LNCAP (cell line): ENCODE results near the gene ANG.

Source experiments
- TF ChIP-seq, protein P1 (sequence below): fragments of 450-650 bp; IDR thresholded peaks from 2 replicates; pipeline ENCODE4 v1.5.1; 2017; ENCODE audit warnings: mild to moderate bottlenecking

ANG gene

DNA sequence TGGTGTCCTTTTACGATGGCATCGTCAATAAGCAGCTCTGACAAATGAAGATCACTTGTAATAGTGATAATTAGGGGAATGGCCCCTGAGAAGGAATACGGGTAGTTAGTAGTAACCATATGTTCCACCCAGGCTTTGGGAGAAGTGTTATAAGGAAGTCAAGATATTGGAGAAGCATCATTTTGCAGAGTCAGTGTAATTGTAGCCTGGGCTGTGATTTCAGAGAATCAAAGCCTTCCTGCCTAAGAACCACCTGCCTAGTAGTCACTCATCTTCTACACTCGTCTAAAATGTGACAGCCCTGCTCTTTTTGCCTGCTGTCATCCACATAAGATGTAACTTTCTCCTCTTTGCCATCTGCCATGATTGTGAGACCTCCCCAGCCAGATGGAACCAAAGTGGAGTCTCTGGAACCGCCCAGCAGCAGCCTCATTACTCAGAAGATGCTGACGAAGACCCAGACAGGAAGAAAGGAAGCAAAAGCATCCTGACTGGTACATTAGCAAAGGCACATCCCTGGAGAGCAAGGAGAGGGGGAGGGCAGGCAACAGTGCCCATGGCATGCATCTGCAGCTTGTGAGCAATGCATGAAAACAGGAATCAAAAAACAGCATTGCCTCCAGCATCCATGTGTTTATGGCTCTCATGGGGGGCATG is 44.5 kb downstream of the ANG start:
- TF ChIP-seq, protein P1, sequence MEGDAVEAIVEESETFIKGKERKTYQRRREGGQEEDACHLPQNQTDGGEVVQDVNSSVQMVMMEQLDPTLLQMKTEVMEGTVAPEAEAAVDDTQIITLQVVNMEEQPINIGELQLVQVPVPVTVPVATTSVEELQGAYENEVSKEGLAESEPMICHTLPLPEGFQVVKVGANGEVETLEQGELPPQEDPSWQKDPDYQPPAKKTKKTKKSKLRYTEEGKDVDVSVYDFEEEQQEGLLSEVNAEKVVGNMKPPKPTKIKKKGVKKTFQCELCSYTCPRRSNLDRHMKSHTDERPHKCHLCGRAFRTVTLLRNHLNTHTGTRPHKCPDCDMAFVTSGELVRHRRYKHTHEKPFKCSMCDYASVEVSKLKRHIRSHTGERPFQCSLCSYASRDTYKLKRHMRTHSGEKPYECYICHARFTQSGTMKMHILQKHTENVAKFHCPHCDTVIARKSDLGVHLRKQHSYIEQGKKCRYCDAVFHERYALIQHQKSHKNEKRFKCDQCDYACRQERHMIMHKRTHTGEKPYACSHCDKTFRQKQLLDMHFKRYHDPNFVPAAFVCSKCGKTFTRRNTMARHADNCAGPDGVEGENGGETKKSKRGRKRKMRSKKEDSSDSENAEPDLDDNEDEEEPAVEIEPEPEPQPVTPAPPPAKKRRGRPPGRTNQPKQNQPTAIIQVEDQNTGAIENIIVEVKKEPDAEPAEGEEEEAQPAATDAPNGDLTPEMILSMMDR, result no peak

DNA sequence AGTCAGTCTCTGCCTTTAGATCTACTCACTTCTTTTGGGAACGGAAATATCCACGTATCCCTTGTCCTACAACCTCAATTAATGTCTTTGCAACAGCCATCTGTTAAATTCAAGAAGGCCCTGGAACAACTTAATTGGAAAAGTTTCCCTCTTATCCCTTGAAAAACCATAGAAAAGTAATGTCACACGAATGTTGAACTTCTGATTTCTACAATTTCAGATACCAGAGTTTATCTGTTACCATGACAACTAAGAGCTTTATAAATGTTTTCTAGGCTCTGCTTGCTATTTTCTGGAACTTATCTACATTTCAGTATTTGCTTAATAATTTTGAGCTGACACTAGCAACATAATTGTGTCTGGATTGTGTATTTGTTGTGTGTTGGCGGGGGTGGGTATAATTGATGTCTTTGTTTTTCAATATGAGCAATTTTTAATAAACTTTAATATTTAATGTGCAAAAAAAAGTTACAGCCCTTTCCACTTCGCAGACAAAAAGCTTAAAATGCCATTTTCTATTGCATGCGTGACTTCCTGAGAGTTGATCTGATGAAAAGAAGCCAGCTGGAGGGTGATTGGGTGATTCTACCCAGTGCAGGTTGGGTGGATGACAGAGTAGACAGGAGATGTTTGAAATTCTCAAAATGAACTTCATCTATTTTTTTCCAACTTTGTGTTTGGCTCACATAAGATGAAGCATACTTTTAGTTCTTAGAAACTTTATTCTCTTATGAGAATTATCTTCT is 45.3 kb downstream of the ANG start:
- TF ChIP-seq, protein P1, result no peak

DNA sequence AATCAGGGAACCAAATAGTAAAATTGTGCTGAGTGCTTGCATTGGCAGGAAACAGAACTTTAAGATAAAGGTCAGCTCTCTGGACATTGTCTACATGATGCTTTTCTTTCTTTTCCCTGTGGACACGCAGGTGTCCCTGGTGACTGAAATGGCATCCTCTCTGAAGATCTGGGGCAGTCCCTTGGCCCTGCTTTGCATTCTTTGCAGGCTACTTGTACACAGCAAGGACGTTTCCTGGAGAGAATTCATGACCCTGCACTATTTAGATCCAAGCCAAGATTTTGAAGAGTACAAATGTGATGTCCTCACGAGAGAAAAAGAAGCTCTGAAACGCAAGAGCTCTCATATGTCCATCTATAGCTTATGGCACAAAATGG is 45.9 kb downstream of the ANG start:
- TF ChIP-seq, protein P1, result no peak

DNA sequence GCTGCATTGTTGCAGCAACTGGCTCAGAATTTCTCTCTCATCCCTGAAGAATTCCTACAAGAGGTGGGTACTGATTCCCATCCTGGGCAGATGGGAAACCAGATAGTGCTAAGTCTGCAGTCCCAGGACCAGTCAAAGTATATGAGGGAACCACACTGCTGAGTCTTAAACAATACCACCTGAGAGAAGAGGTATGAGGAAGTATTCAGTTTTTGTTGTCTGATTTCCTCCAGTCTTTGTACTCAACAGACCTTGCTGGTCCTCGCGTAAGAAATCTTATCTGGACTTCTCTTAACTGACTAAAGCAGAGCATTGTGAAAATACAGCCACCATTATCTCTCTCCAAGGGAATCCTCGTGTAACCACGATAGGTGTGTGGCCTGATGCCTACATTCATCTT is 53.6 kb downstream of the ANG start:
- TF ChIP-seq, protein P1, result no peak

DNA sequence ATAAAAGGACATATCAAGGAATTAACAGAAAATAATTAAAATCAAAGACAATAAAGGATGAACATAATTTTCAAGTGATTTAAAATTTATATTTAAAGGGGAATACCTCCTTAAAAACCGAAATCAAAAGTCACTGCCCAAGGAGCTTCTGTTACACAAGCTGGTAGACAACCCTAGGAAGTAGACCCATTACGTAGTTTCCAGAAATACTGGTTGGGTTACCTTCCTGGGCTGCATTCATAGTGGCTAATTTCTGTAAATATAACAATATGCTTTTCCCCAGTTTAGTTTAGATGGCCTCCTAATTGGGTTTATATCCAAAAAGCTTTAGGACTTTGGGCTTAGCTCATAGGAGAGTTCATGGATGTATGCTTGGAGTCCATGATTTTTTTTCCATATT is 55.0 kb downstream of the ANG start:
- TF ChIP-seq, protein P1, result no peak
